HEK293T (cell line): ENCODE results near the gene SGO2.

Experiments
- ARNT ChIP-seq: fragments of 450-650 bp; IDR thresholded peaks from 2 replicates; pipeline ENCODE4 v1.6.1; 2017; ENCODE audit warnings: mild to moderate bottlenecking
- BHLHE40 ChIP-seq: fragments of 450-650 bp; IDR thresholded peaks from 2 replicates; pipeline ENCODE4 v1.6.1; 2016; ENCODE audit warnings: mild to moderate bottlenecking, moderate library complexity, borderline replicate concordance
- FOXA1 ChIP-seq: fragments of 450-650 bp; IDR thresholded peaks from 2 replicates; pipeline ENCODE4 v1.6.1; 2016; ENCODE audit warnings: mild to moderate bottlenecking
- FOXK2 ChIP-seq: fragments of 450-650 bp; IDR thresholded peaks from 2 replicates; pipeline ENCODE4 v1.6.1; 2016; ENCODE audit warnings: mild to moderate bottlenecking
- HDGF ChIP-seq: fragments of 450-650 bp; IDR thresholded peaks from 2 replicates; pipeline ENCODE4 v1.6.1; 2017; ENCODE audit warnings: antibody characterized with exemption, borderline replicate concordance
- NFRKB ChIP-seq: fragments of 450-650 bp; IDR thresholded peaks from 2 replicates; pipeline ENCODE4 v1.6.1; 2016; ENCODE audit warnings: mild to moderate bottlenecking, moderate library complexity
- PKNOX1 ChIP-seq: fragments of 450-650 bp; IDR thresholded peaks from 2 replicates; pipeline ENCODE4 v1.6.1; 2016
- SP1 ChIP-seq: fragments of 450-650 bp; IDR thresholded peaks from 2 replicates; pipeline ENCODE4 v1.6.1; 2017
- TARDBP ChIP-seq: fragments of 450-650 bp; IDR thresholded peaks from 2 replicates; pipeline ENCODE4 v1.6.1; 2016

GRCh38 chr2:200603972-200604371 is 78.0 kb downstream of the SGO2 start:
- TF ChIP-seq SP1 (no peak), TARDBP (no peak), ARNT (no peak), FOXK2 (no peak), PKNOX1 (no peak), BHLHE40 (no peak), NFRKB (no peak), HDGF (no peak), FOXA1 (no peak)
